ENCODE measurements around the gene PCNT. TPM values are rescaled to one million over a fixed set of nuclear protein-coding genes. Genes with fewer than 3 reads are reported as not detected.

The PCNT gene
- total and polyA plus RNA-seq, 7 experiments from 2014 or later: 13.7 to 68.2 (median 54.3) TPM

DNA sequence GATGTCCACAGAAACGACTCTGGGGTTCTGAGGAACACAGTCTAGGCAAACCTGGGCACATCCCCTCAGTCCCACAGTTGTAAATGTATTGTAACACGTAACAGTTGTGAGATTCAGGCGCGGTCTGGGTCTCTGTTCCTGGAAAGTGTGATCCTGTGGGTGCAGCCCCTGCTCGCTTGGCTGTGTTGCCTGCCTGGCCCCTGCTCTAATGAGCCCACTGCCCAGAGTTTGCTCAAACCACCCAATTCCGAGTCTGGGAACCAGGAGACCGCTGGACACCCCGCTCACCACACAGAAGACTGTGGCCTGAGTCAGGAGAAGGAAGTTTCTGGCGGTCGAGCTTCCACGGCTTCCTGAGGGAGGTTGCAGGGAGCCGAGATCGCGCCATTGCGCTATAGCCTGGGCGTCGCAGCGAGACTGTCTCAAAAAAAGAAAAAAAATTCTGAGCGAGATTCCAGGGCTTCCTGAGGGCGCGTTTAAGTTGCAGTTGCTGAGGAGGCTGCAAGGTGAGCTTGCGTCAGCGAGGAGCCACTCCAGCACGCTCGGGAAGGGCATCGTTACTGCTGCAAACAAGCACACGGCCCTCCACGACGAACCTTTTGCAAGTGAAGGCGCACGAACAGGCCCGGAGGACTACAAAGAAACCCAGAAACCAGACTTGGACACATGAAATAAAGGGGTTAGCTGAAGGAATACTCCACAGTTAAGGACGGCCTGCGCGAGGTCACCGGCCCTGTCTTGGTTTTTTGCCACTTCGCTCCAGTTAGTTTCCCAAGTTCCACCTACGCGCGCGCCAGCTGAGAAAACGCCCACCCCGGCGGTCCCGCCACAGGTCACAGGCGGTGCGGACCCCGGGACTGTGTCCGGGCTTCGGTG lies 1.4 kb upstream of the PCNT start:
- CTCF ChIA-PET: no interaction called here
- H3K4me3 ChIP-seq (ENCODE audit: low read length): peak overlapping the region; percentile 98
- H3K4me3 Mint-ChIP-seq: peak overlapping the region; percentile 90 to 98 (median 96)
- no peaks in the 10 kb centered on the region for H3K27me3 Mint-ChIP-seq
- POLR2A ChIA-PET: interaction anchor here (1.2 kb wide), 1 partner anchor 88 kb away, joined by 3 read pairs; no protein-coding TSS in a partner anchor
- ATAC-seq: no peak
- peaks cover 0 to 6% (median 0%) of the 10 kb centered on the region in 3 experiments for H3K36me3 ChIP-seq (ENCODE audit: control insufficient read depth in 2 of 3, insufficient read depth in 3 of 3, low read length in 3 of 3)
- H3K9me3 ChIP-seq (ENCODE audit: control insufficient read depth in 2 of 3, low read length in 3 of 3): no peaks in the 10 kb centered on the region
- H3K27me3 ChIP-seq (ENCODE audit: control insufficient read depth in 2 of 2, insufficient read depth in 2 of 2, low read length in 2 of 2): no peaks in the 10 kb centered on the region
- H3K4me1 Mint-ChIP-seq: peaks cover 14 to 41% (median 33%) of the 10 kb centered on the region in 7 donors
- DNase-seq: peak in 2 of 9 donors; percentile 9 to 47
- peak overlapping the region; percentile 59 for H3K27ac ChIP-seq (ENCODE audit: low read depth, low read length)
- peaks cover 0 to 9% (median 3%) of the 10 kb centered on the region in 5 donors for H3K36me3 Mint-ChIP-seq
- H3K4me1 ChIP-seq (ENCODE audit: control insufficient read depth in 2 of 2, insufficient read depth in 2 of 2, low read length in 2 of 2): peaks cover 0 to 16% of the 10 kb centered on the region in 2 donors
- peaks cover 0 to 2% (median 0%) of the 10 kb centered on the region in 11 donors for H3K9me3 Mint-ChIP-seq
- intact Hi-C loops (cut with micrococcal nuclease): loop anchor here (5.0 kb wide), 2 partner anchors 135 to 730 kb away; partner anchors contain the start of gene DIP2A (in 1 of the 2)
- H3K27ac Mint-ChIP-seq: peak overlapping the region in 6 of 9 donors; percentile 4 to 97 (median 52)

DNA sequence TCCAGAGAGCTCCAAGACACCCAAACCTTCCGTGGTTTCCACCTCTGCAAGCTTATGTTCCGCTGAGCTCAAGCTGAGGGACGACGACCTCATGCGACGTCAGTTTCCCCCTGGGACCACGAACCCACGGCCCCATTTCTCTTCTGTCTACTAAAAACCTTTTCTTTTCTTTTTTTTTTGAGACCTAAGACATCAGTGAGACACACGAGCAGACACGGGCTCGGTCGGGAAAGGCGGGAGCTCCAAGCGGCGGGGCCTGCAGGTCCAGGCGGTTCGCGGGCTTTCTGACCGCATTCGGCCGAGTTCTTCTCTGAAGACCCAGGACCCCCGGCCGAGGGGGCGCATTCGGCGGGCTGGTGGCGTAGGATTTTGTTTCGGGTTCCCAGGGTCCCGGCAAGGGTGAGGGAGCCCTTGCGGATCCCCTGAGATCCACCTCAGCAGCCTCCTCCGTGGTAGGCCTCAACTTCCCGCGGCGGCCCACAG lies 688 bp upstream of the PCNT start:
- no peak for DNase-seq
- H3K27me3 Mint-ChIP-seq: no peaks in the 10 kb centered on the region
- intact Hi-C loops (cut with micrococcal nuclease): loop anchor here (5.0 kb wide), 2 partner anchors 134 to 731 kb away; partner anchors contain the start of gene DIP2A (in 1 of the 2)

DNA sequence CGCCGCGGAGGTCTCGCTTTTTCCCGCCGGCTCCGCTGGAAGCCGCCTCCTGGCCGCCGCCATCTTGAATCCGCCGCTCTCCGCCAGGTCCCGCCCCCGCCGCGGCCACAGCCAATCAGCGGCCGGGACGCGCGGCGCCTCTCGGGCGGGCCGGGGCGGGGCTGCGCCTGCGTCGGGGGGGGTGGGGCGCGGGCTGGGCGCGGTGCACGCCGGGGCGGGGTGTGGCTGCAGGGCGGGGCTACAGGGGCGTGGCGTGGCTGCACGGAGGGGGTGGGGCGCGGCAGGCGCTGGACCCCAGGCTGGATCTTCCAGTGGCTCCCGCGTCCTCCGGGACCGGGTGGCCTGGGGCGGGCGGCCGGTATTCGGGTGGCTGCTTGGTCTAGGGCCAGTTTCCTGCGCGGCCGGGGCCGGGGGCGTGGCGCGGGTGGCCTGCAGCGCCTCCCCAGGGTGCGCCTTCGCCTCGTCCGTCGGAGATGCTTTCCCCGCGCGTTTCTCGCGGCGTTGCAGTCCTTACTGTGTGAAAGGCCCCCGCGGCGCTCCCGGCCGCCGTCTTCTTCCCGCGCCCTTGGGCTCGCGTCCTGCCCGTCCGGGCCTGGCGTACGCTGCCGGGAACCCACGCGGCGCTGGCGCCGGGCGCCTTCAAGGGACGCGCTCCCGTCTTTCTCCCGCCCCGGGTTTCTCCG lies 575 bp downstream of the PCNT start:
- peaks cover 0 to 17% (median 5%) of the 10 kb centered on the region in 3 experiments for H3K36me3 ChIP-seq (ENCODE audit: control insufficient read depth in 2 of 3, insufficient read depth in 3 of 3, low read length in 3 of 3)
- ATAC-seq (peak; percentile 87), DNase-seq (peak; percentile 77 to 97 (median 90))
- CTCF ChIA-PET: interaction anchor here (1.7 kb wide), 2 partner anchors 40 to 182 kb away, joined by 6 to 9 read pairs; partner anchors contain the start of gene MCM3AP
- no peaks in the 10 kb centered on the region for H3K27me3 ChIP-seq (ENCODE audit: control insufficient read depth in 2 of 2, insufficient read depth in 2 of 2, low read length in 2 of 2)
- peaks cover 0 to 16% of the 10 kb centered on the region in 2 donors for H3K4me1 ChIP-seq (ENCODE audit: control insufficient read depth in 2 of 2, insufficient read depth in 2 of 2, low read length in 2 of 2)
- H3K4me3 Mint-ChIP-seq: peak overlapping the region in 9 of 10 donors; percentile 90 to 98 (median 96)
- H3K9me3 Mint-ChIP-seq: peaks cover 0 to 2% (median 0%) of the 10 kb centered on the region in 11 donors
- H3K27ac ChIP-seq (ENCODE audit: low read depth, low read length): peak overlapping the region; percentile 97
- no peaks in the 10 kb centered on the region for H3K27me3 Mint-ChIP-seq
- intact Hi-C loops (cut with micrococcal nuclease): loop anchor here (1.0 to 5.0 kb wide), 10 partner anchors 38 to 732 kb away; partner anchors contain the start of genes DIP2A (in 2 of the 2), YBEY (in 2 of the 2), PCBP3 (in 1 of the 2) and SPATC1L (in 1 of the 2)
- H3K4me3 ChIP-seq (ENCODE audit: low read length): peak overlapping the region; percentile 98
- H3K27ac Mint-ChIP-seq: peak overlapping the region in 8 of 9 donors; percentile 28 to 98 (median 96)
- peaks cover 14 to 44% (median 33%) of the 10 kb centered on the region in 7 donors for H3K4me1 Mint-ChIP-seq
- POLR2A ChIA-PET: interaction anchor here (1.7 kb wide), 1 partner anchor 38 kb away, joined by 3 read pairs; the partner anchor contains the start of gene YBEY
- H3K9me3 ChIP-seq (ENCODE audit: control insufficient read depth in 2 of 3, low read length in 3 of 3): no peaks in the 10 kb centered on the region
- H3K36me3 Mint-ChIP-seq: peaks cover 0 to 14% (median 6%) of the 10 kb centered on the region in 5 donors

More for the DNA sequence above, 688 bp upstream of the PCNT start:
- Histone ChIP-seq H3K9me3 (ENCODE audit: control insufficient read depth in 2 of 3, low read length in 3 of 3) (no peaks in the 10 kb centered on the region), H3K36me3 (ENCODE audit: control insufficient read depth in 2 of 3, insufficient read depth in 3 of 3, low read length in 3 of 3) (peaks cover 0 to 11% (median 0%) of the 10 kb centered on the region in 3 experiments), H3K4me1 (ENCODE audit: control insufficient read depth in 2 of 2, insufficient read depth in 2 of 2, low read length in 2 of 2) (peaks cover 0 to 16% of the 10 kb centered on the region in 2 donors), H3K4me3 (ENCODE audit: low read length) (peak overlapping the region; percentile 98), H3K27me3 (ENCODE audit: control insufficient read depth in 2 of 2, insufficient read depth in 2 of 2, low read length in 2 of 2) (no peaks in the 10 kb centered on the region), H3K27ac (ENCODE audit: low read depth, low read length) (peak overlapping the region; percentile 59)
- Mint-ChIP-seq H3K4me3 (peak overlapping the region; percentile 90 to 98 (median 96)), H3K27ac (peak overlapping the region in 8 of 9 donors; percentile 15 to 97 (median 54)), H3K4me1 (peaks cover 14 to 44% (median 33%) of the 10 kb centered on the region in 7 donors), H3K9me3 (peaks cover 0 to 2% (median 0%) of the 10 kb centered on the region in 11 donors), H3K36me3 (peaks cover 0 to 11% (median 3%) of the 10 kb centered on the region in 5 donors)
- no peak for ATAC-seq
- CTCF ChIA-PET: no interaction called here
- POLR2A ChIA-PET: interaction anchor here (1.2 kb wide), 1 partner anchor 88 kb away, joined by 3 read pairs; no protein-coding TSS in a partner anchor

DNA sequence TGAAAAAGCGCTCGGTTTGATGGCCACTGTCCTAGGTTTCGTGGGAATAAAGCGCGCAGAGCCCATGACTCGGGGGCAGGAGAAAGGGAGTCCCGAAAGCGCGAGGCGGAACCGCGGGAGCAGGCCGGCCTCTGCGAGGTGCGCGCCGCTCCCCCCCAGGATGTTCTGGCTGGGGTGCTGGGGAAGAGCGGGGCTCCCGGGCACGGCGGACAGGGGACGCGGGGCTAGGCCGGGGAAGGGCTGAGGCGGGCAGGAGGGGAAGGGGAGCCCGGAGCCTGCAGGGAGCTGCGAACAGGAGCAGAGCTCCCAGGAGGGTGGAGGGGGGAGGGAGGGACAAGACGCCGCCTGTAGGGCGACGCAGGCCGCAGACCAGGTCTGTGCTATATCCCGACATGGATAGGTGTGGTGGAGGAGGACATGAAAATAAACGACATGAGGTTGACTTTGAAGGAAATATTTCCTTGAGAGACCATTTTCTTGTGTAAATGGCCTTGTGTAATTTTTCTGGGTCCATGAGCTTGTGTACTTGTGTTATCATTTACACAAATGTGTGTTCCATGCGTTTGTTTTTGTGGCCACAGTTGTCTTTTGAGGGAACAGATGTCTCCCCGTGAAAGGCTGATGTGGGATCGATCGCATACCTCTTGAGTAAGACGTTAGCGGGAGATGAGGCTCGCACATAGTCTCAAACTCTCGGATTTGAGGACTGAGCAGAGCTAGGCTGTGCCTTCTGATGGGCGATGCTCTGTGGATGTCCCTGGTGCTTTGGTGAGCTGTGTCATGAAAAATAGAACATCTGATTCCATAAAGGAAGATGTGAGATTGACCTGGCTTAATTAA lies 1.3 kb downstream of the PCNT start:
- Mint-ChIP-seq H3K9me3 (peaks cover 0 to 2% (median 0%) of the 10 kb centered on the region in 11 donors), H3K27ac (peak overlapping the region; percentile 48 to 85 (median 76)), H3K4me1 (peaks cover 14 to 41% (median 33%) of the 10 kb centered on the region in 7 donors), H3K27me3 (no peaks in the 10 kb centered on the region), H3K4me3 (peak overlapping the region; percentile 67 to 98 (median 85)), H3K36me3 (peaks cover 0 to 14% (median 6%) of the 10 kb centered on the region in 5 donors)
- H3K4me1 ChIP-seq (ENCODE audit: control insufficient read depth in 2 of 2, insufficient read depth in 2 of 2, low read length in 2 of 2): peaks cover 0 to 16% of the 10 kb centered on the region in 2 donors
- no peaks in the 10 kb centered on the region for H3K27me3 ChIP-seq (ENCODE audit: control insufficient read depth in 2 of 2, insufficient read depth in 2 of 2, low read length in 2 of 2)
- intact Hi-C loops (cut with micrococcal nuclease): loop anchor here in 1 of 2 donors (2.0 kb wide), 3 partner anchors 226 to 682 kb away; partner anchors contain the start of gene PCBP3
- H3K4me3 ChIP-seq (ENCODE audit: low read length): peak overlapping the region; percentile 79
- ChIA-PET CTCF (interaction anchor here (0.6 to 1.7 kb wide), 7 partner anchors 41 to 219 kb away, joined by 3 to 9 read pairs (median 3); partner anchors contain the start of gene MCM3AP), POLR2A (interaction anchor here (0.8 to 1.7 kb wide), 6 partner anchors 11 to 487 kb away, joined by 3 to 5 read pairs (median 4); partner anchors contain the start of genes MCM3AP and YBEY)
- peak in 5 of 9 donors; percentile 3 to 60 (median 27) for DNase-seq
- peak overlapping the region; percentile 66 for H3K27ac ChIP-seq (ENCODE audit: low read depth, low read length)
- ATAC-seq: no peak
- H3K9me3 ChIP-seq (ENCODE audit: control insufficient read depth in 2 of 3, low read length in 3 of 3): no peaks in the 10 kb centered on the region
- peaks cover 0 to 22% (median 5%) of the 10 kb centered on the region in 3 experiments for H3K36me3 ChIP-seq (ENCODE audit: control insufficient read depth in 2 of 3, insufficient read depth in 3 of 3, low read length in 3 of 3)

DNA sequence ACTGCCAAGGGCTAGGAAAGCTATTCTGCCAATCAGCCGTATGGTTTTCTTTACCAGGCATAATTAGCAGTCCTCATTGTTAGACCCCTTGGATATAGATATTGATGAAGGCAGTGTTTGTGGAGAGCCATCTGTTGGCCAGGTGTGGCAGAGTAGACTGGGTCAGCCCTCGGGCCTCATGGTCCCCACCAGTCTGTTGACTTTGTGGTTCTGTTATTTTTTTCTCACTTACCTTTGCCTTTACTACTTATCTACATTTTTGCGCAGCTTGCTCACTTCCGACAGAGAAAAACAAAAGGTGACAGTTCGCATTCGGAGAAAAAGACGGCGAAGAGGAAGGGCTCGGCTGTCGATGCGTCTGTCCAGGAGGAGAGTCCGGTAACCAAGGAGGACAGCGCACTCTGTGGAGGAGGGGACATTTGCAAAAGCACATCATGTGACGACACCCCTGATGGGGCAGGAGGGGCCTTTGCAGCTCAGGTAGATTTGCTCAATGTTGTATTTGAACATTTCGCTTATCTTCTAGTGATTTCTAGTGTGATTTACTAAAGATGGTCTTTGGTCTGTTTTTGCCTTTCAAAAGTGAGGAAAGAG lies 2.3 kb downstream of the PCNT start:
- Histone ChIP-seq H3K27me3 (ENCODE audit: control insufficient read depth in 2 of 2, insufficient read depth in 2 of 2, low read length in 2 of 2) (no peaks in the 10 kb centered on the region), H3K36me3 (ENCODE audit: control insufficient read depth in 2 of 3, insufficient read depth in 3 of 3, low read length in 3 of 3) (peaks cover 0 to 29% (median 5%) of the 10 kb centered on the region in 3 experiments), H3K4me3 (ENCODE audit: low read length) (no peak overlapping the region), H3K9me3 (ENCODE audit: control insufficient read depth in 2 of 3, low read length in 3 of 3) (no peaks in the 10 kb centered on the region), H3K27ac (ENCODE audit: low read depth, low read length) (no peak overlapping the region), H3K4me1 (ENCODE audit: control insufficient read depth in 2 of 2, insufficient read depth in 2 of 2, low read length in 2 of 2) (peaks cover 0 to 16% of the 10 kb centered on the region in 2 donors)
- DNase-seq (no peak), ATAC-seq (no peak)
- intact Hi-C loops (cut with micrococcal nuclease): no loop called here
- CTCF ChIA-PET: interaction anchor here (1.2 to 1.7 kb wide), 4 partner anchors 41 to 218 kb away, joined by 3 to 9 read pairs (median 4); partner anchors contain the start of gene MCM3AP
- Mint-ChIP-seq H3K4me1 (peaks cover 18 to 35% (median 26%) of the 10 kb centered on the region in 7 donors), H3K9me3 (peaks cover 0 to 2% (median 0%) of the 10 kb centered on the region in 11 donors), H3K4me3 (peak overlapping the region in 8 of 10 donors; percentile 21 to 96 (median 51)), H3K27me3 (no peaks in the 10 kb centered on the region), H3K36me3 (peaks cover 0 to 22% (median 6%) of the 10 kb centered on the region in 5 donors), H3K27ac (peak overlapping the region in 5 of 9 donors; percentile 25 to 65 (median 48))
- POLR2A ChIA-PET: interaction anchor here (0.8 to 1.7 kb wide), 5 partner anchors 11 to 311 kb away, joined by 3 to 5 read pairs (median 4); partner anchors contain the start of genes MCM3AP and YBEY

All from naive thymus-derived CD4-positive, alpha-beta T cell (primary cell).